Upper lobe of right lung (tissue), 1 donor: ENCODE results near the gene RPS15A. TPM values are rescaled to one million over a fixed set of nuclear protein-coding genes. Genes with fewer than 3 reads are reported as not detected.

Experiments
- ATAC-seq: fragments of 200-7000 bp; cut with Tn5 transposase; one replicate; pipeline ENCODE4 v1.9.1; 2020; ENCODE audit warnings: mild to moderate bottlenecking, moderate library complexity
- DNase-seq: peaks from one replicate; pipeline ENCODE4 v3.0.0-alpha.2; 2020
- H3K27ac ChIP-seq: fragments of 200-600 bp; one replicate; pipeline ENCODE4 v1.8.0; 2022
- H3K27me3 ChIP-seq: fragments of 200-600 bp; one replicate; pipeline ENCODE4 v1.8.0; 2022; ENCODE audit warnings: mild to moderate bottlenecking
- H3K36me3 ChIP-seq: fragments of 200-600 bp; one replicate; pipeline ENCODE4 v1.8.0; 2022
- H3K4me1 ChIP-seq: fragments of 200-600 bp; one replicate; pipeline ENCODE4 v1.8.0; 2022
- H3K4me3 ChIP-seq: fragments of 200-600 bp; one replicate; pipeline ENCODE4 v1.8.0; 2022; ENCODE audit warnings: mild to moderate bottlenecking
- H3K9me3 ChIP-seq: fragments of 200-600 bp; one replicate; pipeline ENCODE4 v1.8.0; 2022
- intact Hi-C: fragments of 100-400 bp; cut with DNase I; formaldehyde crosslinking; loops from one replicate; pipeline ENCODE4 v1.11.0; 2022
- total RNA-seq: library from RNA; stranded (reverse); fragmentation: NEBNext Ultra II Directional; extraction: Animal tissue kit (Norgen Biotek cat#: 25700); gene quantifications from one replicate; pipeline ENCODE4 v1.2.1, GENCODE V29; 2021
- TF ChIP-seq, protein P1 (sequence below): fragments of 200-600 bp; IDR thresholded peaks from one replicate; pipeline ENCODE4 v1.8.0; 2022; ENCODE audit warnings: antibody characterized with exemption
- donor health status: DM: no; HTN: yes; CAD: no; lungs with severe emphysema.

RPS15A gene
- total RNA-seq, 1 donor from 2014 or later = 983 TPM

DNA sequence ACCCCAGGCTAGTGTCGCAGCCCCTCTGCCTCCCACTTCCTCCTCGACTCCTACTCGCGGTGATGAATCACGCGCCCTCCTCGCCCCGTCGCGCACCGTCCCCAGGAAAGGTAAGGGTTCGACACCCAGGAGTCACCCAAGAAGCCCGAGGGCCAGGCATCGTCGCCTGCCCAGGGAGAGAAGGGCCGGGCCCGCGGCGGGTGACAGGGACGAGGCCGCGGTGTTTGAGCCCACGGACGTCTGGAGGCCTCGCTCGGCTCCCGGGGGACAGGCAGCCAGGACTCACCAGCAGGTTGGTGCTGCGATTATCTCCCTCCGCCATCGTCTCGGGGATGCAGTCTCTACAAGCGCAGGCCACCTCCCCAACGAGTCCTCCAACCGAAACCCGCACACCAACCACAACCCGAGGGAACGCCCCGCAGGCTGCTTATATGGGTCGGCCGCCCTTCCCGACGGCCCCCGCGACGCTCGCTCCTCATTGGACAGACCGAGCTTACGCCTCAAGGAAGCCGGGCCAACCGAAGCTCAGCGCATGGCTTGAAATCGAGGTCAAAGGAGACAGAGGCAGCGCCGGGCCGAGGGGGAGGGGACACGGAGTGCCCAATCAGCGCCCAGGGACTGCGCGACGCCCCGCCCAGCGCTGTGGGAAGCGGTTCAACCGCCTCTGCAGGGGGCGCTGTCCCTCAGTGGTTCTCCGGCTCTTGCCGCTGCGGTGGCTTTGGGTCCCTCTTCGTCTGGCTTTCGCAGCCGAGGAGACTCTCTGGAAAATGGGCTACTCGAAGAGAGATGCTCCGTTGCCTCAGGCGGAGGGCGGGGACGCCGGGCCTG is 11.2 kb upstream of the RPS15A start, which contains the start of gene ARL6IP1:
Gene ARL6IP1, minus strand, starts transcription at position 405 of the 828 bp plus-strand sequence. Its CDS starts 83 bp downstream, at position 322.
- ATAC-seq (peak; percentile 99), DNase-seq (peak; percentile 99)
- H3K9me3 ChIP-seq = no peaks in the 10 kb centered on the region
- H3K4me3 ChIP-seq = peak within 1 kb of the TSS; percentile 95
- H3K27me3 ChIP-seq = no peaks in the 10 kb centered on the region
- intact Hi-C loops = no loop called here
- peaks cover 15% of the 10 kb centered on the region for H3K36me3 ChIP-seq
- TF ChIP-seq, protein P1, sequence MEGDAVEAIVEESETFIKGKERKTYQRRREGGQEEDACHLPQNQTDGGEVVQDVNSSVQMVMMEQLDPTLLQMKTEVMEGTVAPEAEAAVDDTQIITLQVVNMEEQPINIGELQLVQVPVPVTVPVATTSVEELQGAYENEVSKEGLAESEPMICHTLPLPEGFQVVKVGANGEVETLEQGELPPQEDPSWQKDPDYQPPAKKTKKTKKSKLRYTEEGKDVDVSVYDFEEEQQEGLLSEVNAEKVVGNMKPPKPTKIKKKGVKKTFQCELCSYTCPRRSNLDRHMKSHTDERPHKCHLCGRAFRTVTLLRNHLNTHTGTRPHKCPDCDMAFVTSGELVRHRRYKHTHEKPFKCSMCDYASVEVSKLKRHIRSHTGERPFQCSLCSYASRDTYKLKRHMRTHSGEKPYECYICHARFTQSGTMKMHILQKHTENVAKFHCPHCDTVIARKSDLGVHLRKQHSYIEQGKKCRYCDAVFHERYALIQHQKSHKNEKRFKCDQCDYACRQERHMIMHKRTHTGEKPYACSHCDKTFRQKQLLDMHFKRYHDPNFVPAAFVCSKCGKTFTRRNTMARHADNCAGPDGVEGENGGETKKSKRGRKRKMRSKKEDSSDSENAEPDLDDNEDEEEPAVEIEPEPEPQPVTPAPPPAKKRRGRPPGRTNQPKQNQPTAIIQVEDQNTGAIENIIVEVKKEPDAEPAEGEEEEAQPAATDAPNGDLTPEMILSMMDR = peak; percentile 95
- H3K4me1 ChIP-seq = peaks cover 39% of the 10 kb centered on the region
- H3K27ac ChIP-seq = peak within 1 kb of the TSS; percentile 93

DNA sequence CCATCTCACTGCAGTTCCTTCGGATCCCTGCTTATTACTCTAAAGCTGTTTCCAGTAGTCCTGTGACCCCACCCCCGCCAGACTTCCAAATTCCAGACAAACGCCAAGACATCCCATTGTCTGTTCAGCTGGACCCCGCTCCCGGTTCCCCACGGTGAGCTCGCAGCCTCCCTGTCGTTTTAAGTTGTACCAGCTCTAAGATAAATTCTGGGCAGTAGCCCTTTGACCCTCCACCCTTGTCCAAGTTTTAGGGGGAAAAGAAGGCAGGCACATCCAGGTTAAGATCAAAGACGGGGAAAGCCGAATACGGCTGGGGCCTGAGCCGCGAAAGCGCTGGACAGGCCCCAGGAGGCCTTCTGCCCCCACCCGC is 10.6 kb upstream of the RPS15A start:
- Histone ChIP-seq H3K4me3 (peak overlapping the region; percentile 95), H3K27me3 (no peaks in the 10 kb centered on the region), H3K27ac (peak overlapping the region; percentile 93), H3K4me1 (peaks cover 39% of the 10 kb centered on the region), H3K9me3 (no peaks in the 10 kb centered on the region), H3K36me3 (peaks cover 21% of the 10 kb centered on the region)
- TF ChIP-seq, protein P1 = no peak
- ATAC-seq = no peak
- DNase-seq = no peak
- intact Hi-C loops = no loop called here

DNA sequence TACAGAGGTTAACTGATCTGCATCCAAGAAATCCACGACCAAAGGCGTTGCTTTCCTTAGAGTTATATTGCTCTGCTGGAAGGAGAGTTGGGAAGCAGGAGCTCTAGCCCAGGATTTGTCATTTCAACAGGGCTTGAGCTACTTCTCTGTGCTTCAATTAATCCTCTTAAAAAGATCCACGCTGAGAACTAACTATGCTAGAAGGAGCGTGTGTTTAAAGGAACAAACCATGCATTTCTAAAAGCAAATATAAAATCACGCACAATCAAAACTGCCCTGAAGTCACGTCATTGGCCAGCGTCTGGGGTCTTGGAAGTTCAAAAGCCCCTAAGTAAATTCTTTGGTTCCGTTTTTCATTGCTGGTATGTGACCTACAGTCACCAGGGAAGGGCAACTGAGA is 10.2 kb upstream of the RPS15A start:
- Histone ChIP-seq H3K27ac (peak overlapping the region; percentile 93), H3K36me3 (peaks cover 25% of the 10 kb centered on the region), H3K4me3 (peak overlapping the region; percentile 95), H3K4me1 (peaks cover 39% of the 10 kb centered on the region), H3K9me3 (no peaks in the 10 kb centered on the region), H3K27me3 (no peaks in the 10 kb centered on the region)
- intact Hi-C loops = no loop called here
- ATAC-seq (no peak), DNase-seq (no peak)
- TF ChIP-seq, protein P1 = no peak

DNA sequence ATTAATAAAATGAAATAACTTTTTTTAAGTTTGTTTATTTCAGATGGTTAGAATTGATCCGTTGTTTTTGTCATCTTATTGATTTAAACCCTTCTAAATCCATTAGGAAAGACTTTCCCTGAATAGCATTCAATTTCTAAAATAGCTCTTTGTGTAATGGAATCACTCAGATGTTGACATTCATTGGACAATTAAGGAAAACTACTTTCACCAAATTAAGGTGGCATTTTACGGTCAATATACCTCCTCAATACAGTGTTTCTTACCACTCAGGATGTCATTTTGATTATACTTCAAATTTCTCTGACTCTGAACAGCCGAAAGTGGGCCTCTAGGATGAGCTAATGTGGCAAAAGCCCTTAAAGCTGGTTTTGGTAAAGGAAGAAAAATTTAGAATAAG is 9.4 kb upstream of the RPS15A start:
- H3K9me3 ChIP-seq = no peaks in the 10 kb centered on the region
- no peak overlapping the region for H3K27ac ChIP-seq
- ATAC-seq = no peak
- peak overlapping the region; percentile 95 for H3K4me3 ChIP-seq
- H3K4me1 ChIP-seq = peaks cover 33% of the 10 kb centered on the region
- H3K27me3 ChIP-seq = no peaks in the 10 kb centered on the region
- DNase-seq = no peak
- TF ChIP-seq, protein P1 = no peak
- peaks cover 33% of the 10 kb centered on the region for H3K36me3 ChIP-seq
- intact Hi-C loops = no loop called here

DNA sequence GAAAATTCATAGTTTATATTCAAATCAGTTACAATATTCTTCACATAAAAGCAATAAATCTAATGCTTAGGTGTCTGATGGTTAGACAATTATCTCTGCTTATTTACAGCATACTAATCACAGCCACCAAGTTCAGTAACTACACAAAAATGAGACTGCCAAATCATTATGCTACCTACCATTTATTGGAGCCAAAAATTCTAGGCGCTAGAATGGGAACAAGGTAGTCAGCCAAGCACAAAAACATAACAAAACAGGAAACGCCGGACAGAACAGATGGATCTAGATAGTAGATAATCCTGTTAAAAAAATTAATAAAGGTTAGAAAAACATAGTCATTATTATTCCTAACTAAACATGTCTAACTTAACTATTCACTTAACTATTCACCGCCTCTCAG is 7.6 kb upstream of the RPS15A start:
- Histone ChIP-seq H3K36me3 (peaks cover 51% of the 10 kb centered on the region), H3K9me3 (no peaks in the 10 kb centered on the region), H3K4me1 (peaks cover 23% of the 10 kb centered on the region), H3K27me3 (no peaks in the 10 kb centered on the region), H3K4me3 (no peak overlapping the region), H3K27ac (no peak overlapping the region)
- DNase-seq (no peak), ATAC-seq (no peak)
- intact Hi-C loops = no loop called here
- TF ChIP-seq, protein P1 = no peak
